ENCODE results near the gene FALEC. TPM values are rescaled to one million over a fixed set of nuclear protein-coding genes. Genes with fewer than 3 reads are reported as not detected.

The FALEC gene
- total RNA-seq, 1 donor from 2014 or later = 1.2 TPM

- no peaks in the 10 kb centered on the region for H3K36me3 Mint-ChIP-seq (ENCODE audit: low read depth, unreplicated experiment)
- H3K4me3 Mint-ChIP-seq (ENCODE audit: unreplicated experiment) = no peak overlapping the region
- TF ChIP-seq, protein P1, sequence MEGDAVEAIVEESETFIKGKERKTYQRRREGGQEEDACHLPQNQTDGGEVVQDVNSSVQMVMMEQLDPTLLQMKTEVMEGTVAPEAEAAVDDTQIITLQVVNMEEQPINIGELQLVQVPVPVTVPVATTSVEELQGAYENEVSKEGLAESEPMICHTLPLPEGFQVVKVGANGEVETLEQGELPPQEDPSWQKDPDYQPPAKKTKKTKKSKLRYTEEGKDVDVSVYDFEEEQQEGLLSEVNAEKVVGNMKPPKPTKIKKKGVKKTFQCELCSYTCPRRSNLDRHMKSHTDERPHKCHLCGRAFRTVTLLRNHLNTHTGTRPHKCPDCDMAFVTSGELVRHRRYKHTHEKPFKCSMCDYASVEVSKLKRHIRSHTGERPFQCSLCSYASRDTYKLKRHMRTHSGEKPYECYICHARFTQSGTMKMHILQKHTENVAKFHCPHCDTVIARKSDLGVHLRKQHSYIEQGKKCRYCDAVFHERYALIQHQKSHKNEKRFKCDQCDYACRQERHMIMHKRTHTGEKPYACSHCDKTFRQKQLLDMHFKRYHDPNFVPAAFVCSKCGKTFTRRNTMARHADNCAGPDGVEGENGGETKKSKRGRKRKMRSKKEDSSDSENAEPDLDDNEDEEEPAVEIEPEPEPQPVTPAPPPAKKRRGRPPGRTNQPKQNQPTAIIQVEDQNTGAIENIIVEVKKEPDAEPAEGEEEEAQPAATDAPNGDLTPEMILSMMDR (IDR thresholded peaks at IDR 0.05; ENCODE audit: unreplicated experiment) = no peak
- no peak for DNase-seq (ENCODE audit: low spot score)
- no peak overlapping the region for H3K27ac Mint-ChIP-seq (ENCODE audit: unreplicated experiment)
- H3K9me3 Mint-ChIP-seq (ENCODE audit: unreplicated experiment) = no peaks in the 10 kb centered on the region
- peaks cover 6% of the 10 kb centered on the region for H3K27me3 Mint-ChIP-seq (ENCODE audit: unreplicated experiment)
- H3K4me1 Mint-ChIP-seq (ENCODE audit: unreplicated experiment) = peaks cover 6% of the 10 kb centered on the region
Observed at GRCh38 chr1:150543500-150544143, 28.1 kb downstream of the FALEC start.

- peaks cover 3% of the 10 kb centered on the region for H3K4me1 Mint-ChIP-seq (ENCODE audit: unreplicated experiment)
- H3K9me3 Mint-ChIP-seq (ENCODE audit: unreplicated experiment) = no peaks in the 10 kb centered on the region
- no peak overlapping the region for H3K27ac Mint-ChIP-seq (ENCODE audit: unreplicated experiment)
- H3K4me3 Mint-ChIP-seq (ENCODE audit: unreplicated experiment) = no peak overlapping the region
- TF ChIP-seq, protein P1 (IDR thresholded peaks at IDR 0.05; ENCODE audit: unreplicated experiment) = no peak
- H3K36me3 Mint-ChIP-seq (ENCODE audit: low read depth, unreplicated experiment) = no peaks in the 10 kb centered on the region
- no peak for DNase-seq (ENCODE audit: low spot score)
- H3K27me3 Mint-ChIP-seq (ENCODE audit: unreplicated experiment) = peaks cover 6% of the 10 kb centered on the region
Observed at GRCh38 chr1:150544204-150544603, 28.7 kb downstream of the FALEC start.

DNA sequence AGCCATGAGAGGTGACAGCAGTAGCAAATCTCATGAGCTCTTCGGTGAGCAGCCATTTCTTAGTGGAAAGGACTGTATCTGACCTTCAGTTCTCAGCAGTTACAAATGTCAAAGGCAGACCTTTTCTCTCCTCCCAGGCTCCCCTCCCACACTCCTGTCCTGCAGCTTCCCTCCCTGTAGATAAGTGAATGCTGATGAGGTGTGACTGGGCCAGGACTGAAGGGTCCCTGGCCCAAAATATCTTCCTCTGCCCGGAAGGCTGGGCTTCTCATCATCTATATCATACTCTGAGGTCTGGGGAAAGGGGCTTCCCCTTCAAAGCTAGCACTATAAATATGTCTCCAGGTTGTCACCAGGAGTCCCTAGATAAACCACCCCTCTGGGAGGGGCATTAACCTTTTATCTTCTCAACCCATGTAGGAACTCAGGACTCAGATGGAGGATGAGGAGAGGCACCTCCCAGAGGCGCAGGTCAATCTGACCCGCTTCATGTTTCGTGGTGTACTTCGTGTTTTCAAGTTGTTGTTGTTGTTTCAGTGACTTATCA lies 30.0 kb downstream of the FALEC start:
- Mint-ChIP-seq H3K4me3 (ENCODE audit: unreplicated experiment) (no peak overlapping the region), H3K27ac (ENCODE audit: unreplicated experiment) (no peak overlapping the region), H3K9me3 (ENCODE audit: unreplicated experiment) (no peaks in the 10 kb centered on the region), H3K27me3 (ENCODE audit: unreplicated experiment) (peaks cover 8% of the 10 kb centered on the region), H3K4me1 (ENCODE audit: unreplicated experiment) (peaks cover 3% of the 10 kb centered on the region), H3K36me3 (ENCODE audit: low read depth, unreplicated experiment) (no peaks in the 10 kb centered on the region)
- TF ChIP-seq, protein P1 (IDR thresholded peaks at IDR 0.05; ENCODE audit: unreplicated experiment) = no peak
- no peak for DNase-seq (ENCODE audit: low spot score)

DNA sequence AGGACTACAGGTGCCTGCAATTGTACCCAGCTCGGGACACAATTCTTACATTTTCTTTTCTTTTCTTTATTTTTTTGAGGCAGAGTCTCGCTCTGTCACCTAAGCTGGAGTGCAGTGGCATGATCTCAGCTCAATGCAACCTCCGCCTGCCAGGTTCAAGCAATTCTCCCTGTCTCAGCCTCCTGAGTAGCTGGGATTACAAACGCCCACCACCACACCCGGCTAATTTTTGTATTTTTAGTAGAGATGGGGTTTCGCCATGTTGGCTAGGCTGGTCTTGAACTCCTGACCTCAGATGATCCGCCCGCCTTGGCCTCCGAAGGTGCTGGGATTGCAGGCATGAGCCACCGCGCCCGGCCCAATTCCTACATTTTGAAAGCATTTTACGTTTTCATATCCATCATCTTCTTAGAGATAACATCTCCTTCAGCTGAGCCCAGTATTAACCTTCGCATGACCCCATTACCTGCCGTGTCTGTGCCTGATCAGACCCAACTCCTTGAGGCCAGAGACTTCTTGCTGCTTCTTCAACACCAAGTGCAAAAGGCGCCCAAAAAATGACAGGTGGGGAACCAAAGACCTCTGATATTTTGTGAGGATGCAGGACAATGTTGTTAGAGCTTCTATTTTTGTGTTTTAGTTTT lies 30.9 kb downstream of the FALEC start:
- Mint-ChIP-seq H3K36me3 (ENCODE audit: low read depth, unreplicated experiment) (no peaks in the 10 kb centered on the region), H3K4me3 (ENCODE audit: unreplicated experiment) (no peak overlapping the region), H3K27me3 (ENCODE audit: unreplicated experiment) (peaks cover 8% of the 10 kb centered on the region), H3K4me1 (ENCODE audit: unreplicated experiment) (peaks cover 3% of the 10 kb centered on the region), H3K27ac (ENCODE audit: unreplicated experiment) (no peak overlapping the region), H3K9me3 (ENCODE audit: unreplicated experiment) (no peaks in the 10 kb centered on the region)
- DNase-seq (ENCODE audit: low spot score) = no peak
- TF ChIP-seq, protein P1 (IDR thresholded peaks at IDR 0.05; ENCODE audit: unreplicated experiment) = no peak

- Mint-ChIP-seq H3K4me3 (ENCODE audit: unreplicated experiment) (peak overlapping the region; percentile 78), H3K27me3 (ENCODE audit: unreplicated experiment) (peaks cover 15% of the 10 kb centered on the region), H3K27ac (ENCODE audit: unreplicated experiment) (no peak overlapping the region), H3K4me1 (ENCODE audit: unreplicated experiment) (peaks cover 3% of the 10 kb centered on the region), H3K9me3 (ENCODE audit: unreplicated experiment) (no peaks in the 10 kb centered on the region), H3K36me3 (ENCODE audit: low read depth, unreplicated experiment) (no peaks in the 10 kb centered on the region)
- DNase-seq (ENCODE audit: low spot score) = no peak
- TF ChIP-seq, protein P1 (IDR thresholded peaks at IDR 0.05; ENCODE audit: unreplicated experiment) = no peak
Observed at GRCh38 chr1:150548324-150548631, 32.7 kb downstream of the FALEC start.
